Measurements from ENCODE around the gene TMEM259.

TMEM259 gene

DNA sequence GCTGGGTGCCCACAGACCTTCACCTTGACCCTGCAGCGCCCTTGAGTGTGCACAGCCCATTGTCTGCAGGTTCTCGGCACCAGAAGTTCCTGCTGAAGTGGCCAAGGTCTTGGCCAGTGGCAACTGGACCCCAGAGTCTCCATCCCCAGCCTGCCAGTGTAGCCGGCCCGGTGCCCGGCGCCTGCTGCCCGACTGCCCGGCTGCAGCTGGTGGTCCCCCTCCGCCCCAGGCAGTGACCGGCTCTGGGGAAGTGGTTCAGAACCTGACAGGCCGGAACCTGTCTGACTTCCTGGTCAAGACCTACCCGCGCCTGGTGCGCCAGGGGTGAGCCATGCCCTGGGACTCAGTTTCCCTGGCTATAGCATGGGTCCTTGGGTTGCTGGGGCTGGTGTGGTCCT lies 34.1 kb upstream of the TMEM259 start:
- H3K4me3 ChIP-seq (ENCODE audit: control insufficient read depth, low read depth, low read length), result no peak overlapping the region
- DNase-seq (ENCODE audit: low read depth), result no peak
- TF ChIP-seq, protein P1, sequence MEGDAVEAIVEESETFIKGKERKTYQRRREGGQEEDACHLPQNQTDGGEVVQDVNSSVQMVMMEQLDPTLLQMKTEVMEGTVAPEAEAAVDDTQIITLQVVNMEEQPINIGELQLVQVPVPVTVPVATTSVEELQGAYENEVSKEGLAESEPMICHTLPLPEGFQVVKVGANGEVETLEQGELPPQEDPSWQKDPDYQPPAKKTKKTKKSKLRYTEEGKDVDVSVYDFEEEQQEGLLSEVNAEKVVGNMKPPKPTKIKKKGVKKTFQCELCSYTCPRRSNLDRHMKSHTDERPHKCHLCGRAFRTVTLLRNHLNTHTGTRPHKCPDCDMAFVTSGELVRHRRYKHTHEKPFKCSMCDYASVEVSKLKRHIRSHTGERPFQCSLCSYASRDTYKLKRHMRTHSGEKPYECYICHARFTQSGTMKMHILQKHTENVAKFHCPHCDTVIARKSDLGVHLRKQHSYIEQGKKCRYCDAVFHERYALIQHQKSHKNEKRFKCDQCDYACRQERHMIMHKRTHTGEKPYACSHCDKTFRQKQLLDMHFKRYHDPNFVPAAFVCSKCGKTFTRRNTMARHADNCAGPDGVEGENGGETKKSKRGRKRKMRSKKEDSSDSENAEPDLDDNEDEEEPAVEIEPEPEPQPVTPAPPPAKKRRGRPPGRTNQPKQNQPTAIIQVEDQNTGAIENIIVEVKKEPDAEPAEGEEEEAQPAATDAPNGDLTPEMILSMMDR (conservative IDR thresholded peaks at IDR 0.05; ENCODE audit: control insufficient read depth, insufficient read depth, low read depth, low read length), result no peak

DNA sequence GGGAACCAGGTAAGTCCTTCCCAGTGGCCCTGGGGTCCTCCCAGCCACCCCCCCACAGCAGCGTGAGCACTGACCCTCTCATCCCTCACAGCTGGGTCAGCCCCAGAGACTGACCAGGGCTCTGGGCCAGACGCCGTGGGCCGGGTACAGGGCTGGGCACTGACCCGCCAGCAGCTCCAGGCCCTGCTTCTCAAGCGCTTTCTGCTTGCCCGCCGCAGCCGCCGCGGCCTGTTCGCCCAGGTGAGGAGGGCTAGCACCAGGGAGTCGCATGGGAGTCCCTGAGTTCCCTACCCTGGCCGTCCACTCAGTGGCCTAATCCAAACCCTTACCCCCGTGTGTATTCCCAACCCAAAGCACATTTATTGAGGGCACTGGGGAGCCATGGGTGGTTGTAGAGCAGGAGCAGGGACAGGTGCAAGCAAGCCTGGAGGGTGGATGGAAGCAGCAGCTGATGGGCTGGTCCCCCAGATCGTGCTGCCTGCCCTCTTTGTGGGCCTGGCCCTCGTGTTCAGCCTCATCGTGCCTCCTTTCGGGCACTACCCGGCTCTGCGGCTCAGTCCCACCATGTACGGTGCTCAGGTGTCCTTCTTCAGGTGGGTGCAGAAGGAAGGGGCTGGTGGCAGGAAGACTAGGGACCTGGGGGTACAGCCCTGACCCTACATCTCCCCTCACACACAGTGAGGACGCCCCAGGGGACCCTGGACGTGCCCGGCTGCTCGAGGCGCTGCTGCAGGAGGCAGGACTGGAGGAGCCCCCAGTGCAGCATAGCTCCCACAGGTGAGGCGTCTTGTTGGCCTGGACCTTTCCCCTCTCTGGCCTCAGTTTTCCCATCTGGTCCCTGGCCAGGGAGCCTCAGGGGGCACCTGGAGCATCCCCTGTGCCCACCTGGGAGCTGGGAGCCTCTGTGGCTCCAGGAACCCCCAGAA lies 33.4 kb upstream of the TMEM259 start:
- TF ChIP-seq, protein P1 (conservative IDR thresholded peaks at IDR 0.05; ENCODE audit: control insufficient read depth, insufficient read depth, low read depth, low read length), result no peak
- H3K4me3 ChIP-seq (ENCODE audit: control insufficient read depth, low read depth, low read length), result no peak overlapping the region

DNA sequence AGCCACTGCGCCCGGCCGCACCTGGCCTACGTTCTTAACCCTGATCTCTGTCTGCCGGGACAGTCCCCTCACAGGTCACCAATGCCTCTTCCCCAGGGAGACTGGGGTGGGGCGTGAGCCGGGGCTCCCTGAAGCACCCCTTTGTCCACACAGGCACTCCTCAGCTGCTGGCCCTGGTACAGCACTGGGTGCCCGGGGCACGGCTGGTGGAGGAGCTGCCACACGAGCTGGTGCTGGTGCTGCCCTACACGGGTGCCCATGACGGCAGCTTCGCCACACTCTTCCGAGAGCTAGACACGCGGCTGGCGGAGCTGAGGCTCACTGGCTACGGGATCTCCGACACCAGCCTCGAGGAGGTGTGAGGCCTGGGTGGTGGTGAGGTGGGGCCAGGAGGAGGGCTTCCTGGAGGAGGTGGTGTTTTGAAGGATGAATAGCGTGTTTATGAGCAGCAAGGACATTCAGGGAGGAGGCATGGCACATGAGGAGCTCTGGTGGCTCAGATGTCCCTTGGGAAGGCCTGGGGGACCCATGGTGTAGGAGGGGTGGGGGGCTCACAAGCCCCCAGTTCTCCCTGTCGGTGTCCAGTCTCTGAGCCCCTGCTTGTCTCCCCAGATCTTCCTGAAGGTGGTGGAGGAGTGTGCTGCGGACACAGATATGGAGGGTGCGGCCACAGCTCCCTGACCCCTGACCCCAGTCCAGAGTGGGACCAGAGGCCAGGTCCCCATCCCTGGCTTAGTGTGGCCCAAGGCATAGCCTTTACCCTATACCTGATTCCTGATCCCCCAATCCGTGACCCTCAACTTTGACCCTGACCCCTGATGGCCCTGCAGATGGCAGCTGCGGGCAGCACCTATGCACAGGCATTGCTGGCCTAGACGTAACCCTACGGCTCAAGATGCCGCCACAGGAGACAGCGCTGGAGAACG lies 32.5 kb upstream of the TMEM259 start:
- no peak overlapping the region for H3K4me3 ChIP-seq (ENCODE audit: control insufficient read depth, low read depth, low read length)
- DNase-seq (ENCODE audit: low read depth), result no peak
- TF ChIP-seq, protein P1 (conservative IDR thresholded peaks at IDR 0.05; ENCODE audit: control insufficient read depth, insufficient read depth, low read depth, low read length), result no peak

More for the DNA sequence above, 33.4 kb upstream of the TMEM259 start:
- no peak for DNase-seq (ENCODE audit: low read depth)

DNA sequence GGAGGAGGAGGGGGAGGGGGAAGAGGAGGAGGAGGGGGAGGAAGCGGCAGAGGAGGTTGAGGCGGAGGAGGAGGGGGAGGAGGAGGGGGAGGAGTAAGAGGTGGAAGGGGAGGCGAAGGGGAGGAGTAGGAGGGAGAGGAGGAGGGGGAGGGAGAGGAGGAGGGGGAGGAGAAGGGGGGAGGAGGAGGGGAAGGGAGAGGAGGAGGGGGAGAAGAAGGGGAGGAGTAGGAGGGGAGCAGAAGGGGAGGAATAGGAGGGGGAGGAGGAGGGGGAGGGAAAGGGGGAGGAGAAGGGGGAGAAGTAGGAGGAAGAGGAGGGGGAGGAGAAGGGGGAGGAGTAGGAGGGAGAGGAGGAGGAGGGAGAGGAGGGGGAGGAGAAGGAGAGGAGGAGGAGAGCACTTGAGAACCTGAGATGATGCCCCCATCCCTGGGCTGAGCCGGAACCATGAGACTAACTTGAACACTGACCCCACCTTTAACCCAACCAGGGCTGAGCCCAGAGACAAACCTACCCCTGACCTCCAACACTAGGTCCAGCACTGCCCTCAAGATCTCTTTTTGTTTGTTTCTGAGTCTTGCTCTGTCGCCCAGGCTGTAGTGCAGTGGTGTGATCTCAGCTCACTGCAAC lies 31.5 kb upstream of the TMEM259 start:
- TF ChIP-seq, protein P1 (conservative IDR thresholded peaks at IDR 0.05; ENCODE audit: control insufficient read depth, insufficient read depth, low read depth, low read length), result no peak
- no peak overlapping the region for H3K4me3 ChIP-seq (ENCODE audit: control insufficient read depth, low read depth, low read length)
- no peak for DNase-seq (ENCODE audit: low read depth)

DNA sequence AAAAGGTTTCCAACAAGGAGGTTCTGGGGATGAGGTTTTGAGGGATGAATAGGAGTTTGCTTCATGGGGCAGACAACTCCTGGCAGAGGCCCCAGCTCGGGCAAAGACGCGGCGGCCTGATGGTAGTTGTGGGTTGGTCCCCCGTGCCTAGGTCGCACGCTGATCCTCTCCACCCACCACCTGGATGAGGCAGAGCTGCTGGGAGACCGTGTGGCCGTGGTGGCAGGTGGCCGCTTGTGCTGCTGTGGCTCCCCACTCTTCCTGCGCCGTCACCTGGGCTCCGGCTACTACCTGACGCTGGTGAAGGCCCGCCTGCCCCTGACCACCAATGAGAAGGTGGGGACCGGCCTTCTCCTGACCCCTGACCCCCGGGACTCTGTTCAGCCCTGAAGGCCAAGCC lies 30.9 kb upstream of the TMEM259 start:
- H3K4me3 ChIP-seq (ENCODE audit: control insufficient read depth, low read depth, low read length), result no peak overlapping the region
- TF ChIP-seq, protein P1 (conservative IDR thresholded peaks at IDR 0.05; ENCODE audit: control insufficient read depth, insufficient read depth, low read depth, low read length), result no peak
- no peak for DNase-seq (ENCODE audit: low read depth)

Measured in fibroblast of mammary gland (primary cell).